ENCODE results near the gene GINS3.
"Not testable (repeated sequence)": the region's sequence is repeated elsewhere in the genome, so short reads cannot be mapped to it uniquely, and the experiment has no call there.

GINS3 gene

GRCh38 chr16:58415003-58415402, 22.7 kb downstream of the GINS3 start:
- Histone ChIP-seq H3K27me3 (ENCODE audit: insufficient read depth, poor library complexity, severe bottlenecking) (peaks cover 6% of the 10 kb centered on the region), H3K27ac (replicated peaks) (no peak overlapping the region), H3K4me3 (replicated peaks; ENCODE audit: insufficient read depth, low read length) (no peak overlapping the region)
- no peak for DNase-seq (ENCODE audit: low read depth in 1 of 2, low spot score in 1 of 2)
- TF ChIP-seq REST (IDR thresholded peaks at IDR 0.05; ENCODE audit: insufficient replicate concordance, low read depth), result no peak
- TF ChIP-seq GABPA (IDR thresholded peaks at IDR 0.05; ENCODE audit: low read depth), result no peak
- no peak for TF ChIP-seq POLR2AphosphoS5 (IDR thresholded peaks at IDR 0.05; ENCODE audit: low read depth)
- TF ChIP-seq CTCF (IDR thresholded peaks at IDR 0.05; ENCODE audit: insufficient read depth, low read length), result no peak

GRCh38 chr16:58415961-58416360, 23.7 kb downstream of the GINS3 start:
- not testable (repeated sequence) for DNase-seq (ENCODE audit: low read depth in 1 of 2, low spot score in 1 of 2); H3K27me3 ChIP-seq (ENCODE audit: insufficient read depth, poor library complexity, severe bottlenecking); H3K27ac ChIP-seq (replicated peaks); H3K4me3 ChIP-seq (replicated peaks; ENCODE audit: insufficient read depth, low read length)

- H3K27ac ChIP-seq (replicated peaks), result no peak overlapping the region
- no peak for DNase-seq (ENCODE audit: low read depth in 1 of 2, low spot score in 1 of 2)
- TF ChIP-seq SPI1 (IDR thresholded peaks at IDR 0.05; ENCODE audit: borderline replicate concordance, low read depth) (no peak), REST (IDR thresholded peaks at IDR 0.05; ENCODE audit: insufficient replicate concordance, low read depth) (no peak)
- peaks cover 11% of the 10 kb centered on the region for H3K27me3 ChIP-seq (ENCODE audit: insufficient read depth, poor library complexity, severe bottlenecking)
- H3K4me3 ChIP-seq (replicated peaks; ENCODE audit: insufficient read depth, low read length), result no peak overlapping the region
Measured at GRCh38 chr16:58417035-58417434, 24.8 kb downstream of the GINS3 start.

- Histone ChIP-seq H3K27me3 (ENCODE audit: insufficient read depth, poor library complexity, severe bottlenecking) (peaks cover 14% of the 10 kb centered on the region), H3K27ac (replicated peaks) (no peak overlapping the region), H3K4me3 (replicated peaks; ENCODE audit: insufficient read depth, low read length) (no peak overlapping the region)
- TF ChIP-seq CTCF (IDR thresholded peaks at IDR 0.05; ENCODE audit: insufficient read depth, low read length) (no peak), GABPA (IDR thresholded peaks at IDR 0.05; ENCODE audit: low read depth) (no peak), SPI1 (IDR thresholded peaks at IDR 0.05; ENCODE audit: borderline replicate concordance, low read depth) (no peak), POLR2AphosphoS5 (IDR thresholded peaks at IDR 0.05; ENCODE audit: low read depth) (no peak), REST (IDR thresholded peaks at IDR 0.05; ENCODE audit: insufficient replicate concordance, low read depth) (no peak)
- no peak for DNase-seq (ENCODE audit: low read depth in 1 of 2, low spot score in 1 of 2)
Measured at GRCh38 chr16:58417600-58417999, 25.3 kb downstream of the GINS3 start.

Data from HL-60 (cell line).